Embryonic facial prominence (tissue), 1 donor: ENCODE data around the gene AMACR.

Experiments
- DNase-seq: peaks from one replicate; pipeline ENCODE4 v3.0.0-alpha.2; 2016; ENCODE audit errors: extremely low spot score

AMACR gene

GRCh38 chr5:34007621-34008600 lies at the start of gene AMACR:
TSS of gene AMACR (minus strand) at chr5:34008050. CDS start at chr5:34008019, 31 bp downstream.
- DNase-seq = peak; percentile 87

- no peak for DNase-seq
Observed at GRCh38 chr5:34057569-34057968, 49.7 kb upstream of the AMACR start.

- DNase-seq = no peak
Observed at GRCh38 chr5:34057118-34057517, 49.3 kb upstream of the AMACR start.

- DNase-seq = no peak
Observed at GRCh38 chr5:34055667-34056066, 47.8 kb upstream of the AMACR start.

GRCh38 chr5:34054400-34054729 lies 46.5 kb upstream of the AMACR start:
- no peak for DNase-seq

- no peak for DNase-seq
Observed at GRCh38 chr5:34053571-34054399, 45.9 kb upstream of the AMACR start.

GRCh38 chr5:34053133-34053532 lies 45.3 kb upstream of the AMACR start:
- DNase-seq = peak; percentile 56

GRCh38 chr5:34051374-34051980 lies 43.6 kb upstream of the AMACR start:
- DNase-seq = no peak

GRCh38 chr5:34047774-34048572 lies 40.1 kb upstream of the AMACR start:
- DNase-seq = no peak

- no peak for DNase-seq
Observed at GRCh38 chr5:34047143-34047542, 39.3 kb upstream of the AMACR start.

GRCh38 chr5:34045996-34046395 lies 38.1 kb upstream of the AMACR start:
- DNase-seq = no peak

- DNase-seq = no peak
Observed at GRCh38 chr5:34045023-34045422, 37.2 kb upstream of the AMACR start.

- DNase-seq = no peak
Observed at GRCh38 chr5:34043099-34043876, 35.4 kb upstream of the AMACR start, which contains the start of gene C1QTNF3. TSS of gene C1QTNF3 (minus strand) at chr5:34043213. CDS start at chr5:34043125, 88 bp downstream.

GRCh38 chr5:34042321-34042720 lies 34.5 kb upstream of the AMACR start:
- DNase-seq = no peak

- no peak for DNase-seq
Observed at GRCh38 chr5:34041247-34041972, 33.6 kb upstream of the AMACR start.

- DNase-seq = no peak
Observed at GRCh38 chr5:34040472-34040871, 32.6 kb upstream of the AMACR start.

- no peak for DNase-seq
Observed at GRCh38 chr5:34039398-34040157, 31.7 kb upstream of the AMACR start.

GRCh38 chr5:34038838-34039237 lies 31.0 kb upstream of the AMACR start:
- no peak for DNase-seq

GRCh38 chr5:34038390-34038789 lies 30.5 kb upstream of the AMACR start:
- no peak for DNase-seq
